UCSD-AML1 (cell line): ENCODE measurements around the gene RPS25.
"Not testable (repeated sequence)": the region's sequence is repeated elsewhere in the genome, so short reads cannot be mapped to it uniquely, and the experiment has no call there.

Source experiments
- DNase-seq: peaks from one replicate; lab custom pipeline; 2025; ENCODE audit not compliant: unreplicated experiment; lab: John Stamatoyannopoulos, UW

Gene RPS25

GRCh38 chr11:119041821-119042514 lies 23.8 kb upstream of the RPS25 start:
- DNase-seq = no peak

GRCh38 chr11:119039471-119039870 lies 21.3 kb upstream of the RPS25 start:
- not testable (repeated sequence) for DNase-seq

GRCh38 chr11:119038884-119039283 lies 20.7 kb upstream of the RPS25 start:
- DNase-seq = no peak

GRCh38 chr11:119034813-119035212 lies 16.7 kb upstream of the RPS25 start:
- no peak for DNase-seq

GRCh38 chr11:119033421-119033820 lies 15.3 kb upstream of the RPS25 start:
- not testable (repeated sequence) for DNase-seq

- no peak for DNase-seq
These were observed 13.8 kb upstream of the RPS25 start for GRCh38 chr11:119031912-119032280.

- DNase-seq = peak; percentile 97
These were observed 12.3 kb upstream of the RPS25 start, which contains the start of gene SLC37A4 for GRCh38 chr11:119030329-119031047. Gene SLC37A4, minus strand, starts transcription at chr11:119030877.

GRCh38 chr11:119030029-119030328 lies 11.8 kb upstream of the RPS25 start:
- no peak for DNase-seq

GRCh38 chr11:119029340-119030028 lies 11.3 kb upstream of the RPS25 start:
- peak; percentile 29 for DNase-seq

- no peak for DNase-seq
These were observed 10.9 kb upstream of the RPS25 start for GRCh38 chr11:119029069-119029339.

GRCh38 chr11:119028346-119029068 lies 10.4 kb upstream of the RPS25 start:
- DNase-seq = no peak

GRCh38 chr11:119027561-119028345 lies 9.6 kb upstream of the RPS25 start:
- DNase-seq = no peak

- no peak for DNase-seq
These were observed 8.8 kb upstream of the RPS25 start for GRCh38 chr11:119026970-119027369.

GRCh38 chr11:119025978-119026766 lies 8.0 kb upstream of the RPS25 start:
- no peak for DNase-seq

- DNase-seq = no peak
These were observed 7.4 kb upstream of the RPS25 start for GRCh38 chr11:119025541-119025940.

GRCh38 chr11:119025099-119025473 lies 6.9 kb upstream of the RPS25 start:
- DNase-seq = no peak

- no peak for DNase-seq
These were observed 6.4 kb upstream of the RPS25 start for GRCh38 chr11:119024430-119025098.

GRCh38 chr11:119023741-119024140 lies 5.6 kb upstream of the RPS25 start:
- DNase-seq = no peak

- no peak for DNase-seq
These were observed 3.5 kb upstream of the RPS25 start for GRCh38 chr11:119021631-119022030.

GRCh38 chr11:119019996-119020395 lies 1.9 kb upstream of the RPS25 start:
- DNase-seq = no peak
